GM18909 (cell line): Measurements from ENCODE around the gene SPIB.

Source experiments
- ATAC-seq: cut with Tn5 transposase; IDR thresholded peaks from one replicate; pipeline ENCODE4 v1.9.1; 2021; ENCODE audit warnings: mild to moderate bottlenecking; ENCODE audit not compliant: unreplicated experiment, poor library complexity

The SPIB gene

GRCh38 chr19:50417111-50418081 is 1.3 kb upstream of the SPIB start:
- no peak for ATAC-seq

GRCh38 chr19:50419022-50419579 is 363 bp downstream of the SPIB start:
- ATAC-seq = no peak

- ATAC-seq = no peak
Observed at GRCh38 chr19:50419580-50420035, 870 bp downstream of the SPIB start.

GRCh38 chr19:50420127-50420526 is 1.4 kb downstream of the SPIB start:
- no peak for ATAC-seq

- ATAC-seq = no peak
Observed at GRCh38 chr19:50420808-50421207, 2.1 kb downstream of the SPIB start.

- no peak for ATAC-seq
Observed at GRCh38 chr19:50422397-50423278, 3.9 kb downstream of the SPIB start.

GRCh38 chr19:50423279-50424113 is 4.8 kb downstream of the SPIB start:
- no peak for ATAC-seq

GRCh38 chr19:50425581-50425980 is 6.8 kb downstream of the SPIB start:
- ATAC-seq = no peak

GRCh38 chr19:50427318-50427925 is 8.7 kb downstream of the SPIB start:
- ATAC-seq = no peak

- ATAC-seq = no peak
Observed at GRCh38 chr19:50427997-50428425, 9.3 kb downstream of the SPIB start.

GRCh38 chr19:50428772-50429463 is 10.2 kb downstream of the SPIB start:
- no peak for ATAC-seq

GRCh38 chr19:50430888-50431342 is 12.2 kb downstream of the SPIB start:
- ATAC-seq = no peak

GRCh38 chr19:50431343-50432220 is 12.8 kb downstream of the SPIB start:
- peak; percentile 76 for ATAC-seq

GRCh38 chr19:50432221-50433028 is 13.7 kb downstream of the SPIB start, which contains the start of gene MYBPC2:
MYBPC2 (plus strand) TSS chr19:50432892; CDS start chr19:50432954, 62 bp downstream.
- ATAC-seq = peak; percentile 14

- ATAC-seq = no peak
Observed at GRCh38 chr19:50433201-50434180, 14.8 kb downstream of the SPIB start.

GRCh38 chr19:50434525-50434924 is 15.8 kb downstream of the SPIB start:
- no peak for ATAC-seq
